GM19455 (cell line): Measurements from ENCODE around the gene ADCYAP1R1.

Experiments used
- ATAC-seq: cut with Tn5 transposase; IDR thresholded peaks from one replicate; pipeline ENCODE4 v1.9.1; 2021; ENCODE audit not compliant: unreplicated experiment

ADCYAP1R1 gene

DNA sequence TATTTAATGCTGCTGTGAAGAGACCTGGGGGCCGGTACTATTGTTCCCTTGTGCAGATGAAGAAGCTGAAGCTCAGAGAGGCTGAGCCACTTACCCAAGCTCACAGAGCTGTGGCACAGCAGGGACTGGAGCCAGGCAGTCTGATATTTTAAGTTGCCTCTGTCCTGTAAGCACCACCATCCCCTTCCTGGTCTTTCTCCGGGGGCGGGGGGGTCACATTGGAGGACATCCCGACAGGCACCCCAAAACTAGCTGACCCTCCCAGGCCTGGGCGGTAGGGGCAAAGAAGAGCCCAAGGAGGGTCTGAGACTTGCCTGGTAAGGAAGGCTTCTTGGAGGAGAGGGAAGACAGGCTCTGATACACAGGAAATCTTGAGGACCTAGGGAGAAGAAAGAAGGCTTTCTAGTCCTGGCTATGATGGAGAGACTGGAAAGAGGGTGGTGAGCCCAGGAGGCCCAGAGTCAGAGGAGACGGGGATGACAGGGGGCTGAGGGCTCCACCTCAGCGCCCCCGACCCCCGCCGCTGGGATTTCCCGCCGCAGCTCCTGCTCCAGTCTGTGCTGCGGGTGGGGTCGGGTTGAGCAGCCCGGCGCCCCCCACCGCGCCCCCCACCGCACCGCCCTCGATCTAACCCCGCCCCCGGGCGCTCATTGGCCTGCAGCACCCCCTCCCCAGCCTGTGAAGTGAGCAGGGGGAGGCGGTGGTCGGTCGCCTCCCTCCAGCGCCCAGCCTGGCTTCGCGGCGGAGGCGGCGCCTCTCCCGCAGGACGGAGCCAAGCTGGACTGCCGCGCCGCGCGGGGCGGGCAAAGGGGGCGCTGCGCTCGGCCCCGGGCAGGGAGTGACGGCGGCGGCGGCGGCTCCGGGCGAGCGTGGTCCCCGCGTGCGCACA, at the start of gene ADCYAP1R1:
Gene ADCYAP1R1, plus strand, starts transcription at position 711 of the 889 bp plus-strand sequence. CDS start 10,957 bp downstream, outside the sequence.
- no peak for ATAC-seq

DNA sequence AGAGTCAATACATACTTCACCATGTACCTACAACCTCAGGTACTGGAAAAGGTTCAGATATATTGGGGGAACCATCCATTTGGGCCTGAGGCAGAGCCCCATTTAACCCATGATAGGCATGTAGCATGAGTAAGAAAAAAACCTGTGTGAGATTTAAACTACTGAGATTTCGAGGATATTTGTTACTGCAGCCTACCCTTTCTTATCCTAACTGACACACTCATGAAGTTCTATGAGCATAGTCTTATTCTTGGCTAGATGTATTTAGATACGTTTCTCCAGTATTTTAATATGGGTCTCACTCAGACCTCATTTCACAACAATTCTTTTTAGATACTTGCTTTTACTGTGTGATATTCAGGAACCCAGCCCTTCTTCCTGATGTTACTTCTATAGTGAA, 49.0 kb upstream of the ADCYAP1R1 start:
- ATAC-seq, result no peak

DNA sequence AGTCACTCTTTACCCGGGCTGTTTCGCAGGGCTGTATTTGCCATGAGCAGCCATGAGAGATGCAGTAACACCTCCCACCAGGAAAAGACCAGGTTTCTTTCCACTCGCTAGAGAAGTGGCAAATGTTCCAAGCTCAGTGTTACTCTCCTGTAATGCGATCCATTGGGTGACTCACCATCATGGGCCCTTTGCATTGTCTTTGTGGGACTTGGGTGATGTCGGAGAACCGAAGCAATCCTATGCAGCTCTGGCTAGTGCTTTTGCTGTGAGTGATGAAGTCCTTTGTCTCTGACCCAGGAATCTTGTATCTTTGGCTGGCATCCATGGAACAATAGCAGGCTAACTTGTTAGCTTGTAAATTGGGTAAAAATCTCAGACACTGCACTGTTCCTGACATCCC, 48.4 kb upstream of the ADCYAP1R1 start:
- ATAC-seq, result no peak

DNA sequence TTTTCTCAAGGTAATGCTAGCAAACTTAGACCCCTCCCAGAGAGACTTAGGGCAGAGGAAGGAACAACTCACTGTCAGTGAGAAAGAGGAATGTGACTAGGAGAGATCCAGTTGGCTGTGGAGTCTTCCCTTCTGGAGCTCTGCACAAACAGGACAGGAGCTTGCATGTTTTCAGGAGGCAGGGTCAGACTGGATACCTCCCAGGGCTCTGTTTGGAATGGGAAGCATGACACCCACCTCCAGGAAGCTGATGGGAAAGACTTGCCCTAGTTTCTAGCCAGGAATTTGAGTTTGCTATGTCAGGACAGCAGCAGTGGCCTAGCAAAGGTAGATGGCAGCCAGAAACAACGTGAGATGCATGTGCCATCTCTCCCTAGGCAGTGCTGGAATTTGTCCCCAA, 47.7 kb upstream of the ADCYAP1R1 start:
- no peak for ATAC-seq

DNA sequence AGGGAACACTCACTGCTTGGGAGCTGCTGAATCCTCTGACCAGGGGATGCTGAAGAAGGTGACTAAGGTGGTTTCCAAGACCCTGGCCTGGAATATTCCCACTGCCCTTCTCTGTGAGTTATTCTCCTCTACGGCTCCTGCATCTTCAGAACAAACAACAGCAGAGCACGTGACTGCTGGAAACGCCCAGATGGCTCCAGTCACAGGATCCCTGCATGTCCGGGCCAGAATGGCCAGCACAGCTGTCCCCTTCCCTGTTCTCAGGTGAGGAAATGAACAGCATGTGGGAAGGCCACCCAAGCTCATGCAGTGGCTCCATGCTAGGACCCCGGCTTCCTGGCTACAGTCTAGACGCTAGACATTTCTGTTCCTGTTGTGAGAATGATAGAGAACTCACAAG, 45.3 kb upstream of the ADCYAP1R1 start:
- no peak for ATAC-seq

DNA sequence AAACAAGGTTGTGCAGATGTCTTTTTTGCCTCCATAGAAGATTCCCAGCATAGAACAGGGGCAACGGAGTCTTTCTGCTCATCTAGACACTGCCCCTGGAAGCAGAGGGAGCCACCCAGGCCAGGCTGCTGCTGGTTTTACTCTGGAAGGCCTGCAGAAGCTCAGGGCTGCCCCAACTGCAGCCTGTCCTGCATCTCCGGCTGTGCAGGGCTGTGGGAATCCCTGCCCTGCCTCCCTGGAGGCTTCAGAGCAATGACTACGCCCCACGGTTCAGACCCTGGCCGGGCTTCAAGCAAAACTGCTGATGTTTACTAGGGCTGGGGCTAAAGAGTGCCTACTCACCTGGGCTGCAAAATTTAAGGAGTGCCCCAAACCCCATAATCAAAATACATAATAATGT, 44.5 kb upstream of the ADCYAP1R1 start:
- ATAC-seq, result no peak

DNA sequence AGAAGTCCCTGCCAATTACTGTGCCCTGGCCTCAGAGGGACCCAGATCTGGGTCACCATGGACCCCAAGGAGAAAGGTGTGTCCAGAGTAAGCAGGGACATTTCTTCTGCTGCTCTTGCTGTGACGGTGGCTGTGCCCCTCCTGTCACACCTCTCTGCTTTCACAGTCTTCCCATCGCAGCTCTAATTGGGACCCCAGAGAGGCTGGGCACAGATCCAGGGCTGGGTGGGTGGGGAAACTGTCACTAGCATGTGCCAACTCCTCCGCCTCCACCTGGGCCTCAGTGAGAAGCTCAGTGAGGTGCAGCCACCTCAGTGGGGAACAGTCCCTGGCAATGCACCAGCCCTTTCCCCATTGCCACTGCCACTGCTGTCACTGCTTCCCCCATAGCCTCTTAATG, 37.3 kb upstream of the ADCYAP1R1 start:
- no peak for ATAC-seq

DNA sequence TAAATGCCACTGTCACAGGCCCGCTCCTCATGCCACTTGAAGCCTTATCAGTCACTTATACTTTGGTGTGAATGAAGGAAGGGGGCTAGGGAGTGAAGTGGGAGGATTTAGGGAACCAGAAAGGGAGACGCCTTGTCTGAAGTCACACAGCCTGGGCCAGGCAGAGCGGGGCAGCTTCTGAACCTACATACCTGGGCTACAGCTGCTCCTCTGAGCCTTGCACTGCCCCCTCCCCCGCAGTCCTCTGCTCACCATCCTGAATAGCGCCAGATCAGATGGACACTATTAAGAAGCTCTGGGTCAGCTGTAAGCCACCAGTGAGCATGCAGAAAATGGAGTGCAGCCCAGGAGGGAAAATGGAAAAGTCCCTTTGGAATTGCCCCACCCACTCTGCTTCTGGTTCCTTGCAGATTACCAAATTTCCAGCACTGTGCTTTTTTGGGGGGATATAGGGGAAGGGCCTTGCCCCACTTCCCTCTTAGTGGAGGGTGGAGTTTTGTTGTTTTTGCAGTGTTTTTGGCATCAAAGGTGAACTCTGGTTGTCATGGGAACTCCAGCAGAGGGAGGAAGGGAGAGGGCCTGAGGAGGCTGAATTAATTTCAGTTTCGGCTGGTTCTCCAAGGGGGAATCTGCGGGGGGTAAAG, 35.0 kb upstream of the ADCYAP1R1 start:
- ATAC-seq, result no peak

DNA sequence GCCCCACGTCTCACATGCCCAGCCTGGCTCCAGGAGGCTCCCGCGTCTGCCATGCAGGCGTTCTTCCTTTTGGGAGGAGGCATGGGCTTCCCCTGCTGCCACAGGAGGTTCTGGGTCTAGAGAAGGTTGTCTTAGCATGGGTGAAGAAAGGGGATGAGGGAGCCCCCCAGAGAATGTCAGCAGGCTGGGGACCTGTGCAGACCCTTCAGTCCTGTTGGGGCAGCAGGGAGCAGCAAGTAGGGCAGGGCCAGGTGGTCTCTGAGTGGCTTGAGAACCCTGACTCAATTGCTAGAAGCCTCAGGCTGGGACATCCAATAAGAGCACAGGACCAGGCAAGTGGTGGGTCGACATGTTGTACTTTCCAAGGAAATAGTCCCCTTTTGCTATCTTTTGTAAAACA, 34.4 kb upstream of the ADCYAP1R1 start:
- no peak for ATAC-seq

DNA sequence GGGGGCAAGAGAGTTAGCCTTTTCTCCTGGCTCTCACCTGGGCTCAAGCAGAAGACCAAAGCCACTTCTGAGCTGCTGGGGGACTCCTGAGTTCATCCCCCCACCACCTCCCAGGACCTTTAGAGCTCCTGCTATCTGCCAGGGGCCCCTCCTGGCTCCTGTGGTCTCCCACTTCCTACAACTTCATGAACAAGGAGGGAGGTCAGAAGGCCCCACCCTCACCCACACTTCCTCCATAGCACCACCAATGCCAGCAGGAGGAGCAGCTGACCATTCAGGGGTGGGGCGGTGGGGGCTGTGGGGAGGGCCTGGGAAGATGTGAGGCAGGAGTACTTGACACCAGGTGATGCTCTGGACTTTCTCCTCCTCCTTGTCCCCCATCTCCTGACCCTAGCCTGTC, 32.6 kb upstream of the ADCYAP1R1 start:
- ATAC-seq, result no peak

DNA sequence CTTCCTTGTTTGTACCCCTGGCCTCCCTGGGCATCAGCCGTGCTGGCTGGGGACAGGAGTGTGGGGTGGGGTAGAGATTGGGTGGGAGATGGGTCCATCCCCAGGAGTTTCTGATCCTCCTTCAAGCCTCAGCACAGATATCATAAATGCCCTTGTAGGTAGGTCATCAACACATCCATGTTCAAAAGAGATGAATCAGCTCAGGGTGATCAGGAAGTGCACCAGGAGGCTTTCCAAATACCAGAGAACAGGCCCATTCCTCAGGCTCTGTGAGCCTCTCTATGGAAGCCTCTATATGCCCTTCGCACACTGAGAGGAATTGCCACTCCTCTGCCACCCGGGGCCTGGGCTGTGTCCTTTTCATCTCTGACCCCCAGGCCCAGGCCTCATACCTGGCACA, 31.9 kb upstream of the ADCYAP1R1 start:
- no peak for ATAC-seq

DNA sequence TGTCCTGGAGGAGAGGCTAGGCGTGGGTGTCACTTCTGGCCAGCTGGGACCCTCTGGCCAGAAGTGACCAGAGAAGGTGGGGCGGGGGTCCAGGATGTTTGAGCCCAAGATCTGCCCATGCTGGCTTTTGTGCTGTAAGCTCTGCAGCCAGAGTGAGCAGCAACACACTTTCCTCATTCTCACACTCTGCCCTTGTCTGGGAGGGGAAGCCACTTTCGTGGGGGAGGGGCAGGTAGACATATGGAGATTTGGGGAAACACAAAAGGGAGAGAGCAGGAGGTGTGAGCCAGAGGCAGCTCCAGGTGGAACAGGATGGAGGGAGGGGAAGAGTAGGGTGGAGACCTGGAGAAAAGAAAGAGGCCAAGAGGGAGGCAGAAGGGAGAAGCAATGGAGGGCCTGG, 31.5 kb upstream of the ADCYAP1R1 start:
- ATAC-seq, result no peak

DNA sequence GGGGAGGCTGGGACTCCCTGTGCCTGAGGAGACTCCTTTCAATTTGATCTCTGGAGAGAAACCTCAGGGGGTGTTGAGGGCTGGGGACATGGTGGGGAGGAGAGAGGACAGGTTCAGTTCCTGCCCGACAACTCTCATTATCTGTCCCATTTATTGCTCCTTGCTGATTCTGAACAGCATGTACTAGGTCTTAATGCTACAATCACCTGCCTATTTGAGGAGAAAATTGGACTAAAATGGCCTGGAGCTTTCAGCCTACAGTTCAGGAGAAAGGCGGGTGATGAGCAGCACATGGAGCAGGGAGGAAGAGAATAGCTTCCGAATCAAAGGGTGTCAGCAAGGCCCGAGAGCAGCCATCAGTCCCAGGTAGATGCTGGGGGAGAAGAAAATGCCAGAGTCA, 30.0 kb upstream of the ADCYAP1R1 start:
- ATAC-seq, result no peak

DNA sequence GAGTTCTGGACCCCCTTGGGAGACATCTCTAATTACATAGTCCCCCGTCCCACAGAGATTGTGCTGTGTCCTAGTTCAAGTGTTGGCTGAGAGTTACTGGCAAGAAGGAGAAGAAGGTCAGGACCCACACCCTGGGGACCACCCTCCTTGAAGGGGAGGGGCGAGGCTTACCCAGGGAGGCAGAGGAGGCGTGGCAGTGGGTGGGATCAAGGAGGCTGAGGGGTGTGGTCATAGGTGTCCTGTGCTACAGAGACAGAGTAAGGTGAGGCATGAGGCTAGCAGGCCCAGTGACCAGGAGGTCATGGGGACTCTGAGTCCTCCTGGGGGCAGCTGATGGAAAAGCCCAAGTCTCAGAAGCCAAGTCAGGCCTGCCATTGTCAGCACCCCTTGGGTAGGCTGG, 29.4 kb upstream of the ADCYAP1R1 start:
- no peak for ATAC-seq

DNA sequence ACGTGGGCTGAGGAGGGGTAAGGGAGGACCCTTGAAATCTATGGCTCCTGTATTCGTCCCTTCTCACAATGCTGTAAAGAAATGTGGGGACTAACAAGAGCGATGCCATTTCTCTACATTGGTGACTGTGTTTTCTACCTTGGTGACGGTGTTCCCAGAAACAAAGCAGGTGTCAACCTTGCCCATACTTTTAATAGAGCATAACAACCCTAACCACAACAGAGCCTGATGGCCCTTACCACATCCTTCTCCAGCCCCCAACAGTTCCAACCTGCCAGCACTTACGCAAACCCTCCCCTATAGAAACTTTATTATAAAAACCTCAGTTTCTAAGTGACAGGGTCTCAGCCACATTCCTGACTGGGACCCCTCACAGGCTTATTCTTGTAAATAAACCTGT, 28.2 kb upstream of the ADCYAP1R1 start:
- no peak for ATAC-seq

DNA sequence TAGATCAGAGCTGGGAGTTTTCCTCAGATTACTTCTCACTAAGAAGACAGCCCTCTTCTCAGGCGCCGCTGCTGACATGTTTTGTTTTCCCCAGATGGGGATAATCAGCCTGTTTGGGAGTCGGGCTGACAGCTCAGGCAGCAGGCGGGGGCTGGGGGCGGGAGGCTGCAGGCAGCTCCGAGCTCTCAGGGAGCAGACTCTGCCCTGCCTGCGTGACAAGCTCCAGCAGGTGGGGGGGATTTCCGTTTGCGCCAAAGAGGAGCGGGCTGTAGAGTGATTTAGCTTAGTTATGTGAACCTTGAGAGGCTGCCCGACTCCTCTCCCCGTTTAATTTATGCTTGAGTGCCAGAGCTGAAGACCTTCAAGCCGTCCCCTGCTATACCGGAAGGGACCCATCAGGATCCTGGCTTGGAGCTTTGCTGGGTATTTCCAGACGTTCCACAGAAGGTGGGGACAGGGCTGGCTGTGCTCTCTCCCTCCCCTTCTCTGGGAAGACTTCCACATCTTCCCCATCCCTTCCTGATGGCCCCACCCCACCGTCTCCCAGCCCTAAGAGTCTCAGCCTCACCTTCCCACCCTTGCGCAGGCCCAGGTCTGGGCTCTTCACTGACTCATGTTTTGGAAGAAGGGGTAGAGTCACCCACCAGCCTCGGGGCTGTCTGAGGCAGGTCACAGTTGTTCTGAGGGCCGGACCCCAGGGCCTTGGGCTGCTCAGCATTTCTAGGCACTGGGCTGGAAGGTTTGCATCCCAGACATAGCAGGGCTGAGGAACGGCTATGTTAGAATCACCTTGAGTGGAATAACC, 24.7 kb upstream of the ADCYAP1R1 start:
- no peak for ATAC-seq

DNA sequence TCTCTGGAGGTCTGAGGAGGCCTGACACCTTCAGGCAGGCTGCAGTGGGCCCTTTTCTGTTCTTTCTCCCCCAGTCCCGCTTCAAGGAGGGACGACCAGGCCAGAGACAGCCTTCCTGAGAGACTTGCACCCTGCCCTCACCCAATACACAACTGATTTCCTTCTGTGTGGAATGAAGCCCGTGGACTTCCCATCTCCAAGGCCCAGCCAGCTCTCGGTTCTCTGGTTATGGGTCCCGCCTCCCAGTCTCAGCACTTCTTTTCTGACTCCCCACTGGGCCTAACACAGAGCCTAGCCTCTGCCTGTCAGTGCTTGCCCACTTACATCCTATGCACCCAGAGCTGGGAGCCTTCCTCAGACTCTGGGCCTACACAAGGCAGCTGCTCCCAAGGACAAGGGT, 24.1 kb upstream of the ADCYAP1R1 start:
- ATAC-seq, result no peak

DNA sequence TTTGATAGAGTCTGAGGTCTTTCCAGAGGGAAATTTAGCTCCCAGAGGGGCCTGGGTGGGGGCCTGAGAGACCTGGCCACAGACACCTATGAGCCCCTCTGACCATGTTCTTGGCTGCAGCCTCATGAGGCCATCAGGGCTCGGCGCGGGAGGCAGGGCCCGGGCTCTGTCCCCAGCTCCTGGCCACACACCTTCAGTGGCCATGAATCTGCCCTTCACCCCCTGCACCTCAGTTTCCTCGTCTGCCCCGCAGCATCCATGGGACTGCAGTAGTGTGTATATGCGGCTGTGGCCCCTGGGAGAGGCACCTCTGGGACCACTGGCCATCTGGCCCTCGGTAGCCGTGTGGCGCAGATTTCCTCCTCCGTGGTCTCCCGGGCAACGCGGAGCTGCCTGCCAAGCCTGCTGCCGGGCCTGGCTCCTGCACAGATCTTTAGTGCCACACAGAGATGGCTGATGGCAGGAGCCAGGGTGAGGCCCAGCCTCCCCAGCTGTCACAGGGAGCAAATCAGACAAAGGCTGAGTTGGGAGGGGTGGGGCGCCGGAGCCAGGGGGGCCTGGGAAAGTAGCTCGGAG, 23.6 kb upstream of the ADCYAP1R1 start:
- ATAC-seq, result no peak

DNA sequence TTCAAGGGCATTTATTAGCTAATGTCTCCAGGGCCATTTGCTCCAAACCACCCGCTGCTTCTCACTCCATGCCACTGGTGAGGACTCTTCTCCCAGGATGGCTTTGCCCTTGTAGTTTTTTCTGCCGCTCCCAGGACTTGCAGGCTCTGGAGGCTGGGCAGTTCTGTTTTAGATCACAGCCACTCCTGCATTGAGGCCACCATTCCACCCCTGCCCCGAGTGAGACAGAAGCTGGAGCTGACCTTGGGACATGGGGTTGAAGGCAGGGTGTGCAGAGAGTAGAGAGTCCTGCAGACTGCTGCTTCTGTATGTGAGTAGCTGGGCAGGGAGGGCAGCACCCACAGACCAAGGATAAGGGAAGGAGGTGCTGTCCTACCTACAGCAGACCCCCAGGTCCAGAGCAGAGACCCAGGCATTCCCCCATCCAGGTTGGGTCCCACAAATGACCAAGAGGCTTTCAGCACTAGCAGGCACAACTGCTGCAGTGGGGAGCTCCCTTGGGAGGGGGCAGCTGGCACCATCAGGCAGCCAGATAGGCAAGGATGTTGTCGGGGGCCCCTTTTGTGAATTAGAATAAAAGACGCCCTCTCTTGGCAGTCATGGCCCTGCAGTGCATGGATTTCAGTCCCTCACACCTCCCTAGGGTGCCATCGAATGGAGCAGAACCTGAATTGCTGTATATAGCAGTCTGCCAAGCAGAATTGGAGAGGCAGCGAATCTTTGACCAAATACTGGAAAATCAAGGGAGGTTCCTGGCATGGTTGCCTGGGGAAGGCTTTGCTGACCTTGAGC, 22.7 kb upstream of the ADCYAP1R1 start:
- no peak for ATAC-seq

DNA sequence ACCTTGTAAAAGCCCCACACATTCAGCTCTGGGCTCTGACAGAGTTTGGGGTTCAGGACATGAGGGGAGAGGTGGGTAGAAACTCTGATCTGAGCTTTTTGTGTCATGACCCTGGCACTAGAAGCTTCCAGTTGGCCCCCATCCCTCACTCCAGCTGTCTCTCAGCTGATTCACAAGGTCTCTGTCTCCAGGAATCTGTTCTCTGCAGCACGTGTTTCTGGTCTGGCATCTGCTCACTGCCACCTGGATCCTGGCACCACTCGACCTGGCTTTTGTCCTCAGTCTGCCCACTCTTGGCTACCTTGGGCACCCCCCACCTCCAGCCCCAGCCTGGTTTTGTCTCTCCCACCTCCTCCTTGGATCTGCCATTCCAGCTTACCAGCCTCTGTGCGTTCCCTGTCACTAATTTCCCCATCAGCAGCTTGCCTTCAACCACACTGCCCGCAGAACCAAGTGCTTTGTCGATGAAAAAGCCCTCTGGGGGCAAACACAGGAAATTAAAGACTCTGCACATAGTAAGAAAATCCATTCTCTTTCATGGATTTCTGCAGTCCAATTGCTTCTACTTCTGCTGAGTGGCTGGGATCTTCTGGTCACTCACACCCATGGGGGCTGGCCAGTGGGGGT, 18.3 kb upstream of the ADCYAP1R1 start:
- ATAC-seq, result no peak
